Ramos (cell line): Measurements from ENCODE around the gene SYT17.

ENCODE experiments used
- in situ Hi-C: fragments of 300-500 bp; cut with MboI; formaldehyde crosslinking; loops from one replicate; pipeline ENCODE4 v1.14.3; 2022; ENCODE audit warnings: low sequenced_read_pairs; ENCODE audit not compliant: unreplicated experiment

SYT17 gene

GRCh38 chr16:19167710-19168370 lies at the start of gene SYT17:
Gene SYT17, plus strand, starts transcription at chr16:19168240. Its CDS starts 407 bp downstream, at chr16:19168647.
- in situ Hi-C loops: no loop called here

GRCh38 chr16:19118938-19119431 lies 49.1 kb upstream of the SYT17 start:
- in situ Hi-C loops: no loop called here

DNA sequence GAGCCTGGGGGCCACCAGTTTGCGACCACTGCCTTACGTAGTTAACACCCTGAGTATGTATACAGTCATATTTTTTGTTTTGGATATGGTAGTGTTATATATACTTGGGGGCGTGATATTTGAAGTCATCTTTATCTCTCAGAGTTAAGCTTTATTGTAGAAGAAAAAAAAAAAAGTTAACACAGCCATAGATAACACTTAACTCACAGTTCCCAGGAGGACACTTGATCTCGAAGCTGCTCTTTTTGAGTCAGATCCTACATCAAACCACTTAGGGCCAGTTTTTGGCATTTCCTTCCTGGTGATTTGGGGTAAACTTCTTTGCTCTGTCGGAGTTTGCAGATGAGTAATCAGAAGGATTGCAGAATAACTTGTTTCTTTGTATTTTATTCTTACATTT lies 48.5 kb upstream of the SYT17 start:
- in situ Hi-C loops: no loop called here

DNA sequence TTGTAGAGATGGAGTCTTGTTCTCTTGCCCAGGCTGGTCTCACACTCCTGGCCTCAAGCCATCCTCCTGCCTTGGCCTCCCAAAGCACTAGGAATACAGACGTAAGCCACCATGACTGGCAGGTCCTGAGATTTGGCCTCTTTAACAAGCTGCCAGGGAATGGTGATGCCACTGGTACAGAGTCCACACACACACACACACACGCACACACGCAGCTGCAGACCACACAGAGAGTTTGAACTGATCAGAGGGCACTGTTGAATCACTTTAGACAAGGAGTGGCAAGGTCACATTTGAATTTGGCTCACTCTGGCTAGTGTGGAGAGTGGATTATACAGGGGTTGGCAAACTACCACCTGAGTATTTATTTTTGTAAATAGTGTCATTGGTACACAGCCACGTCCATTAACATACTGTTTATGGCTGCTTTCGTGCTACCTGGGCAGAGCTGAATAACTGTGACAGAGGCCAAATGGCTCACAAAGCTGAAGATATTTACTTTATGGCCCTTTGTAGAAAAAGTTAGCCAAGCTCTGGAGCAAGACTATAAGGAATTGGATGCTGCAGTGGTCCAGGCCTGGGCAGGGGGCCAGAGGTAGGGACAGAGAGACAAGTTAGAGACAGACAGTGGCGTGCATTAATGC lies 44.4 kb upstream of the SYT17 start:
- in situ Hi-C loops: no loop called here

DNA sequence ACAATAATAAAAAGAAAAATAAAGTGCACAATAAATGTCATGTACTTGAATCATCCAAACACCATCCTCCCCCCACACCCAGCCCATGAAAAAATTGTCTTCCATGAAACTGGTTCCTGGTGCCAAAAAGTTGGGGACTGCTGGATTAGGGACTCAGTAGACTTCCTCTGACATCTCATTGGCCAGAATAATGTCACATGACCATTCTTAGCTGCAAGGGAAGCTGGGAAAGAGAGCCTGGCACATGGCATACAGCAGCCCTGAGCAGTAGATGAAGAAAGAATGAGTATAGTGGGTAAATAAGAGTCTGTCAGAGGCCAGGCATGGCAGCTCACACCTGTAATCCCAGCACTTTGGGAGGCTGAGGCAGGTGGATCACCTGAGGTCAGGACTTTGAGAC lies 41.7 kb upstream of the SYT17 start:
- in situ Hi-C loops: no loop called here

DNA sequence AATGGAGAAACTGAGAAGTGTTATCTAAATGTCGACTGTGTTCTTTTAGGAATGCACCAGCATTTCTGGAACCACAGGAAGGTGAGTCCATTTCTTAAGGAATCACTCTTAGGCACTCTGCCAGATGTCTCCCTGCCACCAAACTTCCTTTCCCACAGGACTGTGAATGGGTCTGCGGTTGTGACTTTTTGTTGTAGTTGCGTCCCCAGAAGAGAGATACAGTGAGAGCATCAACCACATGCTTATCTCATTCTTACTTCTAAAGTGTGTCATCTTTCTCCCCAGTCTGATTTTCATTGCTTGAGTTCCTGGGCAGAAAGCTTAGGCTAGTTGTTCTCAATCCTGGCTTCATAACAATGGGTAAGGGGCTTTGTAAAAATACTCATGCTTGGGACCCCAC lies 40.8 kb upstream of the SYT17 start:
- in situ Hi-C loops: no loop called here

GRCh38 chr16:19127674-19128131 lies 40.3 kb upstream of the SYT17 start:
- in situ Hi-C loops: no loop called here

DNA sequence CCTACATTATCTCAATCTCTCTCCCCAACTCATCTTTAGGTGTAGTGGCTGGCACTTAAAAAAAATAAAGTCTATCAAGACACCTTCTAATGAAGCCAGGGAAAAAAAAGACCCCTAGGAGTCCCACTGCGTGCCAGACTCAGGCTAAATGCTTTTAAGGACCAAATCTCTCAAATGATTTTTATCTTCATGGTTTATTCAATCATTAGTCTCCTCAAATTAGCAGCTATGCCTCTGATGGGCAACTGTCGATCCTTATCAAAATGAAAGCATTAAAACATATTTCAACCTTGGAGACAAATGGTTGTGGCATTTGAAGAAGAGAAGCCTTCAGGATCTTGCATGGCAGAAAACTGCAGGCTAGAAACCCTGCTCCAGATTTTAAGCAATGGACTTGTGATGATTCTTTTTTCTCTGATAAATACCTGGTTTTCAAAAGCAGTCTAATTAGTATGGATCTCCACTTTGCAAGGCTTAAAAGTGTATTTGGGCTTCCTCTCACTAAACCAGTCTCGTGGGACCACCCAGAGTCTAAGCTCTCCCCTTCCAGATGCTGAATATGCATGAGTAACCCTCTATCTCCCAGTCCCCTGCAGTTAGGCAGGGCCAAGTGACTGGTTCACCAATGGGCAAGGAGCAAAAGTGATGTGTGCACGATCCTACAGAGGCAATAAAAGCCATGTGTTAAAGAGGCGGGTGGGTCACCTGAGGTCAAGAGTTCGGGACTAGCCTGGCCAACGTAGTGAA lies 39.4 kb upstream of the SYT17 start:
- in situ Hi-C loops: no loop called here

DNA sequence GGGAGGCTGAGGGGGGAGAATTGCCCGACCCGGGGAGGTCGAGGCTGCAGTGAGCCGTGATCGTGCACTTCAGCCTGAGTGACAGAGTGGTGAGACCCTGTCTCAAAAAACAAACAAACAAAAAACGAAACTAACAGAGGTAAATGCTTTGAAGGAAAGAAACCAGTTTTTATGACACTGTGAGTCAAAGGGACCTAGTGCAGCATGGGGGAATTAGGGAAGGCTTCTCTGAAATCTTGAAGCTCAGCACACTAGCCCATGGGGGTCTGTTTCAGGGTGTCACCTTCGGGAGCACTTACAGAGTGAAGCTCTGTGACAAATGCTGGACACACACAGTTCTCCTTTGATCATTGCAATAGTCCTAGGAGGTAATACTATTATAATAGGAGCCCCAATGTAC lies 37.7 kb upstream of the SYT17 start:
- in situ Hi-C loops: no loop called here

- in situ Hi-C loops: no loop called here
Observed at GRCh38 chr16:19130852-19131824, 36.9 kb upstream of the SYT17 start.

GRCh38 chr16:19131825-19132218 lies 36.2 kb upstream of the SYT17 start:
- in situ Hi-C loops: no loop called here

- in situ Hi-C loops: no loop called here
Observed at GRCh38 chr16:19132255-19132654, 35.8 kb upstream of the SYT17 start.

GRCh38 chr16:19132898-19133297 lies 35.1 kb upstream of the SYT17 start:
- in situ Hi-C loops: no loop called here

GRCh38 chr16:19133600-19133999 lies 34.4 kb upstream of the SYT17 start:
- in situ Hi-C loops: no loop called here

GRCh38 chr16:19135201-19135842 lies 32.7 kb upstream of the SYT17 start:
- in situ Hi-C loops: no loop called here

GRCh38 chr16:19135896-19136438 lies 32.1 kb upstream of the SYT17 start:
- in situ Hi-C loops: no loop called here

DNA sequence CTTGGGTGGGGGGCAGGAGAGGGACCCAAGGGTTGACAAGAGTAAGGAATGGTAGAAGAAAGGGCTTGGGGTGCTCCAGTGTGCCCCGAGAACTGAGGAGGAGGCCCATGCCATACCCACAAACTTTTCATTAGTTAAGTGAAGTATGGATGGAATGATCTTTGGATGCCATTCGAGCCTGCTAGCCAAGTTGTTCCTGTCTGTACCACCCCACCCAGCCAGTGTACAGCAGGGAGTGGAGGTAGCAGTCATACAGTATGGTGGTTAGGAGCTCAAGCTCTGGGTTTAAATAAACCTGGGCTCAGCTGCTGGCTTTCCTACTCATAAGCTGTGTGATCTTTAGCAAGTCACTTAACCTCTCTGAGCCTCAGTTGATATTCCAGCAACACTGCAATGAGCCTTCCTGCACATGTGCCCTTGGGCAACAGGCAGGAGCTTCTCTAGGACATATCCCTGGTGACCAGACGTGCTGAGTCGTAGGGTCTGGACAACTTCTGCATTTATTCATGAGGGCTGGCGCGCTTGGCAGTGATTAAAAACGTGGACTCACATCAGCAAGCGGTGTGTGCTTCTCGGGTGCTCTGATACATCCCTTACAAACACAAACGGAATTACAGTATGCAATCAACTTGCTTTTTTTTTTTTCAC lies 31.4 kb upstream of the SYT17 start:
- in situ Hi-C loops: no loop called here

DNA sequence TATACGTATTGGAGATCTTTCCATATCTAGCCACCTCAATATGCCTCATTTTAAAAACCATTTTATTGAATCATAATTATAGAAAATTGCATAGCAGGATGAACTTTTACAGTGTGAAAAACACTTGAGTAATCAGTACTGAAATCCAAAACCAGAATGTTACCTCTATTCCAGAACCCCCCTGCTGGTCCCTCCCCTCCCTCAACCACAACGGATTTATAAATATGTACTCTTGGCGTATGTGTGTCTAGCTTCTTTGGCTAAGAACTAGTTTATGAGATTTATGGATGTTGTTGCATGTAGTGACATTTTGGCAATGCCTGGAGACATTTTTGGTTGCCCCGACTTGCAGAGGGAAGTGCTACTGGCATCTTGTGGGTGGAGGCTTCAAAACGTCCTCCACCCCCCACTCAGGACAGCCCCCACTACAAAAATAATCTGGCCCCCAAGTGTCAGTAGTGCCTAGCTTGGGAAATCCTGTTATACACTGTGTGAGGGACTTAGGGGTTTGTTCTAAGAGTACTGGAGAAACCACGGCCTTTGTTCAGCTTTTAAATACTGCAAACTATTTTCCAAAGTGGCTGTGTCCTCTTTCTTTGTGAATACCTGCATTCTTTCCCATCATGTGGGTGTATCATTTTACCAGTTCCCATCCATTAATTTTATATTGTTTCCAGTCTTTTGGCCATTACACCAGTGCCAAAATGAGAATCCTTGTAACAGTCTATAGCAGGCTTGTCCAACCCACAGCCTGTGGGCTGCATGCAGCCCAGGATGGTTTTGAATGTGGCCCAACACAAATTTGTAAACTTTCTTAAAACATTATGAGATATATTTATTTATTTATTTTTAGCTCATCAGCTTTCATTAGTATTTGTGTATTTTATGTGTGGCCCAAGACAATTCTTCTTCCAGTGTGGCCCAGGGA lies 30.6 kb upstream of the SYT17 start:
- in situ Hi-C loops: no loop called here
